K562 (cell line): ENCODE measurements around the gene RABGAP1L. TPM values are rescaled to one million over a fixed set of nuclear protein-coding genes. Genes with fewer than 3 reads are reported as not detected.

Source experiments
- CHD4 ChIP-seq: fragments of 200-600 bp; sonication (generic); IDR thresholded peaks from 3 replicates; pipeline ENCODE4 v1.6.1; 2012; ENCODE audit warnings: low read depth, mild to moderate bottlenecking, mixed read lengths, low read length, inconsistent platforms; ENCODE audit not compliant: insufficient read depth, insufficient replicate concordance, poor library complexity, severe bottlenecking
- CUX1 ChIP-seq: fragments of 200-800 bp; sonication (Bioruptor generic); IDR thresholded peaks from 2 replicates; pipeline ENCODE4 v1.6.1; 2016; ENCODE audit warnings: missing genetic modification characterization, missing compliant biosample characterization
- DPF2 ChIP-seq: fragments of 450-650 bp; IDR thresholded peaks from 2 replicates; pipeline ENCODE4 v1.6.1; 2016
- FOXK2 ChIP-seq, 2 experiments: fragments of 450-650 bp; IDR thresholded peaks in 1 of 2; conservative IDR thresholded peaks in 1 of 2; 2 replicates each; pipeline ENCODE4 v1.6.1; 2016; ENCODE audit warnings: low read depth in 2 of 2, mild to moderate bottlenecking in 1 of 2
- HDAC6 ChIP-seq: IDR thresholded peaks from 2 replicates; pipeline ENCODE4 v1.6.1; 2012; ENCODE audit warnings: low read depth, mild to moderate bottlenecking, control low read depth, inconsistent platforms, low read length, moderate library complexity
- KDM1A ChIP-seq, 2 experiments: fragments of 450-650 bp; IDR thresholded peaks; 2 replicates each; pipeline ENCODE4 v1.6.1; 2016; ENCODE audit warnings: mild to moderate bottlenecking in 2 of 2
- PCBP1 ChIP-seq: fragments of 200-400 bp; formaldehyde crosslinking; IDR thresholded peaks from 2 replicates; pipeline ENCODE4 v1.6.1; 2018; ENCODE audit warnings: mild to moderate bottlenecking, low read depth, low read length; ENCODE audit not compliant: poor library complexity, severe bottlenecking
- PRMT5 ChIP-seq: sonication (generic); formaldehyde crosslinking; IDR thresholded peaks from 2 replicates; pipeline ENCODE4 v1.5.0; 2020; ENCODE audit warnings: missing genetic modification reagents
- SMAD3 ChIP-seq: fragments of 450-650 bp; formaldehyde crosslinking; conservative IDR thresholded peaks from 2 replicates; pipeline ENCODE4 v1.4.0; 2020; ENCODE audit warnings: mild to moderate bottlenecking
- SRF ChIP-seq, 2 experiments: fragments of 250-450, 450-650 bp in 1 of 2; sonication (Bioruptor Pico) in 1 of 2; sonication (generic) in 1 of 2; formaldehyde crosslinking; IDR thresholded peaks; 2 replicates each; pipeline versions ENCODE4 v1.5.0 to v1.5.1; 2020 to 2022; ENCODE audit warnings: mild to moderate bottlenecking in 1 of 2, missing genetic modification reagents in 1 of 2
- SRSF3 ChIP-seq: fragments of 200-400 bp; formaldehyde crosslinking; IDR thresholded peaks from 2 replicates; pipeline ENCODE4 v1.6.1; 2016; ENCODE audit warnings: mild to moderate bottlenecking, low read length, moderate library complexity; ENCODE audit not compliant: insufficient read depth
- TCF3 ChIP-seq: sonication (generic); formaldehyde crosslinking; IDR thresholded peaks from 2 replicates; pipeline ENCODE4 v1.4.0; 2020; ENCODE audit warnings: mild to moderate bottlenecking, missing genetic modification reagents
- TEAD4 ChIP-seq, 2 experiments: sonication (generic) in 1 of 2; formaldehyde crosslinking in 1 of 2; IDR thresholded peaks; 2 replicates each; pipeline versions ENCODE4 v1.6.1 to v1.8.0; 2012 to 2022; ENCODE audit warnings: borderline replicate concordance in 1 of 2, inconsistent platforms in 1 of 2, low read length in 1 of 2, mild to moderate bottlenecking in 1 of 2, missing genetic modification reagents in 1 of 2
- TFE3 ChIP-seq: fragments of 450-650 bp; formaldehyde crosslinking; IDR thresholded peaks from 2 replicates; pipeline ENCODE4 v1.4.0; 2020; ENCODE audit warnings: mild to moderate bottlenecking, mixed read lengths
- TOE1 ChIP-seq, 2 experiments: fragments of 450-650 bp in 1 of 2; sonication (generic) in 1 of 2; formaldehyde crosslinking in 1 of 2; IDR thresholded peaks; 2 replicates each; pipeline versions ENCODE4 v1.7.1 to v1.8.0; 2016 to 2022; ENCODE audit warnings: borderline replicate concordance in 2 of 2, mild to moderate bottlenecking in 2 of 2, antibody characterized with exemption in 1 of 2, inconsistent platforms in 1 of 2, low read depth in 1 of 2, missing genetic modification reagents in 1 of 2, moderate library complexity in 1 of 2
- ZEB2 ChIP-seq: fragments of 450-650 bp; IDR thresholded peaks from 2 replicates; pipeline ENCODE4 v1.6.1; 2016
- ZKSCAN8 ChIP-seq: fragments of 200-800 bp; sonication (Bioruptor generic); IDR thresholded peaks from 2 replicates; pipeline ENCODE4 v1.6.1; 2016; ENCODE audit warnings: missing genetic modification characterization, missing compliant biosample characterization
- ZNF12 ChIP-seq: sonication (generic); formaldehyde crosslinking; IDR thresholded peaks from 2 replicates; pipeline ENCODE4 v1.4.0; 2020; ENCODE audit warnings: mild to moderate bottlenecking, missing genetic modification reagents
- ZNF124 ChIP-seq: sonication (generic); formaldehyde crosslinking; IDR thresholded peaks from 2 replicates; pipeline ENCODE4 v1.8.1; 2022; ENCODE audit warnings: missing genetic modification reagents
- ZNF311 ChIP-seq: fragments of 250-450 bp; sonication (Bioruptor Pico); IDR thresholded peaks from 2 replicates; pipeline ENCODE4 v1.4.0; 2020; ENCODE audit warnings: mild to moderate bottlenecking, moderate library complexity
- ZNF507 ChIP-seq: conservative IDR thresholded peaks from 2 replicates; pipeline ENCODE4 v1.6.1; 2017; ENCODE audit warnings: missing genetic modification characterization, missing compliant biosample characterization
- ZNF561 ChIP-seq: fragments of 450-650 bp; formaldehyde crosslinking; conservative IDR thresholded peaks from 2 replicates; pipeline ENCODE4 v1.4.0; 2020; ENCODE audit warnings: mild to moderate bottlenecking, moderate library complexity
- polyA plus RNA-seq, 8 experiments: library from polyadenylated mRNA; depleted of rRNA in 4 of 8; stranded (reverse) in 5 of 8; unstranded in 3 of 8; fragments of >200 nt; fragmentation: Nextera tagmentation in 2 of 8; fragmentation: Illumina TruSeq in 1 of 8; extraction: Ambion mirVana in 2 of 8; extraction: Trizol in 1 of 8; gene quantifications; 2 replicates each; pipeline versions ENCODE4 v1.2.1 to v1.2.3, GENCODE V29; 2011 to 2014; ENCODE audit warnings: inconsistent platforms in 1 of 8, missing spikeins in 1 of 8
- total RNA-seq, 7 experiments: library from RNA; depleted of rRNA in 6 of 7; stranded (reverse); fragments of >200 nt in 6 of 7; fragmentation: Illumina TruSeq in 2 of 7; extraction: Trizol in 2 of 7; gene quantifications; 2 replicates each; pipeline versions ENCODE4 v1.2.1 to v1.2.3, GENCODE V29; 2011 to 2021; ENCODE audit warnings: low replicate concordance in 1 of 7

The RABGAP1L gene
- total and polyA plus RNA-seq, 9 of the 15 experiments (the other 6 are each of a cell fraction or from before 2014, with no cell fraction given) = 16.5 to 44.9 (median 26.7) TPM

- TF ChIP-seq CHD4 (no peak), KDM1A (IDR thresholded peaks at IDR 0.05) (peak in 1 of 2 experiments; percentile 42; a peak in 1 of 4 replicates), TEAD4 (IDR thresholded peaks at IDR 0.05; ENCODE audit: low read length) (peak; percentile 44; the same call in 1 of the 2 replicates), TEAD4 (CRISPR knock-in tag; IDR thresholded peaks at IDR 0.05; ENCODE audit: borderline replicate concordance) (no peak), DPF2 (peak; percentile 24), ZNF561 (no peak), ZEB2 (peak; percentile 54), FOXK2 (conservative IDR thresholded peaks at IDR 0.05 in 1 of 2, IDR thresholded peaks at IDR 0.05 in 1 of 2; ENCODE audit: low read depth in 2 of 2) (peak; percentile 14 to 17; a peak in 1 of 4 replicates), ZNF124 (CRISPR knock-in tag) (no peak), ZKSCAN8 (CRISPR knock-in tag) (no peak), PCBP1 (no peak), TFE3 (CRISPR knock-in tag) (no peak), PRMT5 (CRISPR knock-in tag) (no peak), SRSF3 (no peak), ZNF311 (CRISPR knock-in tag) (no peak), SMAD3 (CRISPR knock-in tag) (no peak), TCF3 (CRISPR knock-in tag) (peak; percentile 52; the same call in 1 of the 2 replicates), HDAC6 (no peak), ZNF507 (tag) (no peak), SRF (CRISPR knock-in tag; IDR thresholded peaks at IDR 0.05) (no peak), TOE1 (IDR thresholded peaks at IDR 0.05; ENCODE audit: borderline replicate concordance) (no peak), TOE1 (CRISPR knock-in tag; IDR thresholded peaks at IDR 0.05; ENCODE audit: borderline replicate concordance, low read depth) (no peak), ZNF12 (CRISPR knock-in tag) (no peak), CUX1 (CRISPR knock-in tag) (no peak)
Observed at GRCh38 chr1:174157157-174157806, 2.0 kb upstream of the RABGAP1L start (continued).
